ENCODE measurements around the gene CYP27C1. TPM values are rescaled to one million over a fixed set of nuclear protein-coding genes. Genes with fewer than 3 reads are reported as not detected.

Gene CYP27C1
- total RNA-seq, 2 donors from 2014 or later, result 0.19 TPM; not detected in 1

- no peak for DNase-seq
- Histone ChIP-seq H3K36me3 (no peaks in the 10 kb centered on the region), H3K9me3 (no peaks in the 10 kb centered on the region), H3K27me3 (no peaks in the 10 kb centered on the region), H3K4me1 (no peaks in the 10 kb centered on the region), H3K9ac (ENCODE audit: low read depth in 2 of 2, low read length in 2 of 2) (no peak overlapping the region), H3K4me3 (no peak overlapping the region), H3K27ac (no peak overlapping the region)
- intact Hi-C loops (cut with DNase I), result no loop called here
- TF ChIP-seq CTCF (IDR thresholded peaks at IDR 0.05), result no peak
Measured at GRCh38 chr2:127187081-127187775, 32.9 kb downstream of the CYP27C1 start.

GRCh38 chr2:127185705-127186104, 34.4 kb downstream of the CYP27C1 start:
- Histone ChIP-seq H3K9me3 (no peaks in the 10 kb centered on the region), H3K4me3 (no peak overlapping the region), H3K36me3 (no peaks in the 10 kb centered on the region), H3K27ac (no peak overlapping the region), H3K9ac (ENCODE audit: low read depth in 2 of 2, low read length in 2 of 2) (no peak overlapping the region), H3K4me1 (no peaks in the 10 kb centered on the region), H3K27me3 (no peaks in the 10 kb centered on the region)
- DNase-seq, result no peak
- intact Hi-C loops (cut with DNase I), result no loop called here
- no peak for TF ChIP-seq CTCF (IDR thresholded peaks at IDR 0.05)

- no peak for TF ChIP-seq CTCF (IDR thresholded peaks at IDR 0.05)
- no peak for DNase-seq
- Histone ChIP-seq H3K4me1 (no peaks in the 10 kb centered on the region), H3K9ac (ENCODE audit: low read depth in 2 of 2, low read length in 2 of 2) (no peak overlapping the region), H3K4me3 (no peak overlapping the region), H3K9me3 (no peaks in the 10 kb centered on the region), H3K27ac (no peak overlapping the region), H3K36me3 (no peaks in the 10 kb centered on the region), H3K27me3 (no peaks in the 10 kb centered on the region)
- intact Hi-C loops (cut with DNase I), result no loop called here
Measured at GRCh38 chr2:127185093-127185492, 35.0 kb downstream of the CYP27C1 start.

GRCh38 chr2:127183771-127184170, 36.3 kb downstream of the CYP27C1 start:
- H3K9me3 ChIP-seq, result no peaks in the 10 kb centered on the region
- no peak for DNase-seq
- intact Hi-C loops (cut with DNase I), result no loop called here
- no peak for TF ChIP-seq CTCF (IDR thresholded peaks at IDR 0.05)
- H3K27ac ChIP-seq, result no peak overlapping the region
- no peaks in the 10 kb centered on the region for H3K27me3 ChIP-seq
- no peaks in the 10 kb centered on the region for H3K4me1 ChIP-seq
- H3K9ac ChIP-seq (ENCODE audit: low read depth in 2 of 2, low read length in 2 of 2), result no peak overlapping the region
- H3K36me3 ChIP-seq, result no peaks in the 10 kb centered on the region
- no peak overlapping the region for H3K4me3 ChIP-seq

- no peak for TF ChIP-seq CTCF (IDR thresholded peaks at IDR 0.05)
- intact Hi-C loops (cut with DNase I), result no loop called here
- Histone ChIP-seq H3K27me3 (no peaks in the 10 kb centered on the region), H3K4me1 (no peaks in the 10 kb centered on the region), H3K4me3 (no peak overlapping the region), H3K27ac (no peak overlapping the region), H3K36me3 (no peaks in the 10 kb centered on the region), H3K9ac (ENCODE audit: low read depth in 2 of 2, low read length in 2 of 2) (no peak overlapping the region), H3K9me3 (no peaks in the 10 kb centered on the region)
- no peak for DNase-seq
Measured at GRCh38 chr2:127182626-127183458, 37.3 kb downstream of the CYP27C1 start.

All from colonic mucosa (tissue), 4 donors.